ENCODE data around the gene SNRNP27.

SNRNP27 gene

GRCh38 chr2:69923116-69923515 is 29.4 kb downstream of the SNRNP27 start:
- H3K27me3 ChIP-seq (ENCODE audit: control insufficient read depth, insufficient read depth, low read length): no peaks in the 10 kb centered on the region
- no peaks in the 10 kb centered on the region for H3K4me1 ChIP-seq (ENCODE audit: control insufficient read depth, low read depth, low read length)
- H3K4me3 ChIP-seq (ENCODE audit: low read length): no peak overlapping the region
- H3K27ac ChIP-seq (ENCODE audit: low read length): no peak overlapping the region
- no peaks in the 10 kb centered on the region for H3K36me3 ChIP-seq (ENCODE audit: control insufficient read depth, low read depth, low read length)
- no peak overlapping the region for H3K9ac ChIP-seq (ENCODE audit: low read length)
- no peaks in the 10 kb centered on the region for H3K9me3 ChIP-seq (ENCODE audit: control insufficient read depth, low read depth, low read length)

GRCh38 chr2:69926849-69927515 is 33.2 kb downstream of the SNRNP27 start:
- Histone ChIP-seq H3K27ac (ENCODE audit: low read length) (no peak overlapping the region), H3K27me3 (ENCODE audit: control insufficient read depth, insufficient read depth, low read length) (no peaks in the 10 kb centered on the region), H3K4me3 (ENCODE audit: low read length) (no peak overlapping the region), H3K9ac (ENCODE audit: low read length) (no peak overlapping the region), H3K9me3 (ENCODE audit: control insufficient read depth, low read depth, low read length) (no peaks in the 10 kb centered on the region), H3K36me3 (ENCODE audit: control insufficient read depth, low read depth, low read length) (no peaks in the 10 kb centered on the region), H3K4me1 (ENCODE audit: control insufficient read depth, low read depth, low read length) (no peaks in the 10 kb centered on the region)

GRCh38 chr2:69931832-69932595 is 38.3 kb downstream of the SNRNP27 start:
- no peaks in the 10 kb centered on the region for H3K27me3 ChIP-seq (ENCODE audit: control insufficient read depth, insufficient read depth, low read length)
- H3K9ac ChIP-seq (ENCODE audit: low read length): no peak overlapping the region
- no peaks in the 10 kb centered on the region for H3K9me3 ChIP-seq (ENCODE audit: control insufficient read depth, low read depth, low read length)
- no peak overlapping the region for H3K4me3 ChIP-seq (ENCODE audit: low read length)
- no peak overlapping the region for H3K27ac ChIP-seq (ENCODE audit: low read length)
- H3K4me1 ChIP-seq (ENCODE audit: control insufficient read depth, low read depth, low read length): no peaks in the 10 kb centered on the region
- H3K36me3 ChIP-seq (ENCODE audit: control insufficient read depth, low read depth, low read length): no peaks in the 10 kb centered on the region

DNA sequence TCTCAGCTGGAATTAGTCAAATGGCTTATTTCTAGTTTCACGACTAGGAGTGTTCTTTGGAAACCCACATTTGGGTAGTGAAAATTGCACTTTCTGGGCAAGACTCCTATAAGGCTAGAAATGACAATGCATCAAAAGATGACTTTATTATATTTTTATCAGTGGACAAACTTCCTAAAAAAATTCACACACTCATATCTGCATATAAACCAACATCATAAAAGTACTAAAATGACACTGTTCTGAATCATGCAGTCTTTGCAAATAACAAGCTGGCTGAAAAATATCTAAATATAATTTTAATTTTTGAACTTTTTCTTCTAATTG is 38.8 kb downstream of the SNRNP27 start:
- Histone ChIP-seq H3K9ac (ENCODE audit: low read length) (no peak overlapping the region), H3K4me1 (ENCODE audit: control insufficient read depth, low read depth, low read length) (no peaks in the 10 kb centered on the region), H3K27ac (ENCODE audit: low read length) (no peak overlapping the region)

DNA sequence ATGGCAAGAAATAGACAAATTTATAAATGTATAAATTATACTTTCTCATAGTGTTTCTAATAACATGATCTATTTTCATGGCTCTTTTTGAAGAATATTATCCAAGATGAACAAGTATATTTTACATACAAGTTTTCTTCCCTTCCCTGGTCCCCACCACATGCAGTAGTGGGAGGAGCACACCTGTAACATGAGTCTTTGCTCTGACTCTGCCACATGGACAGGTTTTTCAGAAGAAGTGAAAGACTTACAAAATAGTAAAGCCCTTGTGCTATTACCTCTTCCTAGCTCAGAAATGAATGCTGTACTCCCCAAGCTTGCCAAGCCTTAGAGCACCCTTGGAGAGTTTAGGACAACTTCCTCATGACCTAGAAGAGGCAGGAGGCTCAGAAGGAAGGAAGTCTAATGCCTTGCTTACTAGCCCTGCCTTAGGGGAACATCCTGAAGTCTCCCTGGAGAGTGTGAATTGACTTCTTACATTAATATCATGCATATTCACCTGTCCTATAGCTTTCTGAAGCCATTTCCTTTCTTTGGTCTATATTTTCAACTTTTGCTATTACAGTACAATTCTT is 39.6 kb downstream of the SNRNP27 start:
- H3K27ac ChIP-seq (ENCODE audit: low read length): no peak overlapping the region
- no peak overlapping the region for H3K9ac ChIP-seq (ENCODE audit: low read length)
- H3K36me3 ChIP-seq (ENCODE audit: control insufficient read depth, low read depth, low read length): peaks cover 3% of the 10 kb centered on the region
- no peaks in the 10 kb centered on the region for H3K4me1 ChIP-seq (ENCODE audit: control insufficient read depth, low read depth, low read length)
- no peak overlapping the region for H3K4me3 ChIP-seq (ENCODE audit: low read length)
- H3K27me3 ChIP-seq (ENCODE audit: control insufficient read depth, insufficient read depth, low read length): no peaks in the 10 kb centered on the region
- H3K9me3 ChIP-seq (ENCODE audit: control insufficient read depth, low read depth, low read length): no peaks in the 10 kb centered on the region

More for the DNA sequence above, 38.8 kb downstream of the SNRNP27 start:
- Histone ChIP-seq H3K27me3 (ENCODE audit: control insufficient read depth, insufficient read depth, low read length) (no peaks in the 10 kb centered on the region), H3K9me3 (ENCODE audit: control insufficient read depth, low read depth, low read length) (no peaks in the 10 kb centered on the region), H3K4me3 (ENCODE audit: low read length) (no peak overlapping the region), H3K36me3 (ENCODE audit: control insufficient read depth, low read depth, low read length) (no peaks in the 10 kb centered on the region)

DNA sequence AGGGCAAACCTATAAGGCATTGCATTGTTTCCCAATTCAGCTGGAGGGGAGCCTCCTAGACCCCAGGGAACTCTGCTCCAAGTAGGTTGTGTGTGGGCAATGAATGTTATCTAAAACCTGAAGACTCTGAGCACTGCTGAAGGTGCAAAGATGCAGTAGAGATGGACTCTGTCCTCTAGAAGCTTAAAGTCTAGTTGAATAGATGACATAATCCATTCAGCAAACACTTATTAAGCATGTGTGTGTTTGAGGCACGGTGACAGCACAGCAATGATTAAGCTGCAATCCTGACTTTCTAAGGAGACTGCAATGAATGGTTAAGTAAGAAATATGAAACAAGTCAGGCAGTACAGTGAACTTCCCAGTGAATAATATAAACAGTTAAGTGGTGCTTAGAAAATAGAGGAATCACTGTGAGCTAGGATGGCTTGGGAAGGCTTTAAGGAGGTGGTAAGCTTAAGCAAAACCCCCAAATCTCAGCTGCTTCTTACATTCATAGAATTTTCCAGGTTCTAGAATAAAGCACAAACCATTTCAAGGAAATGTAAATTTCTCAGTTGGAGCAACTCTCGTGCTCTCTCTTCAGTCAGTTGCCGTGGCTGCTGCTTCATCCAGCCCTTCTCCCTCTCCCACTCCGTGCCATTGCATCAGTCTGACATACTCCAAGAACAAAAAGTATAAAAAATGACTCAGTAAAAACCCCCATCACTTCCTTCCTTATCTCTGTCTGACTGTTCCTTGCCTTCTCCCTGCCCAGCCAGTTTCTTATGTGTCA is 40.3 kb downstream of the SNRNP27 start:
- Histone ChIP-seq H3K36me3 (ENCODE audit: control insufficient read depth, low read depth, low read length) (peaks cover 5% of the 10 kb centered on the region), H3K27me3 (ENCODE audit: control insufficient read depth, insufficient read depth, low read length) (no peaks in the 10 kb centered on the region), H3K4me3 (ENCODE audit: low read length) (no peak overlapping the region), H3K27ac (ENCODE audit: low read length) (no peak overlapping the region), H3K9me3 (ENCODE audit: control insufficient read depth, low read depth, low read length) (no peaks in the 10 kb centered on the region), H3K4me1 (ENCODE audit: control insufficient read depth, low read depth, low read length) (no peaks in the 10 kb centered on the region), H3K9ac (ENCODE audit: low read length) (no peak overlapping the region)

- Histone ChIP-seq H3K4me3 (ENCODE audit: low read length) (no peak overlapping the region), H3K9ac (ENCODE audit: low read length) (no peak overlapping the region), H3K27ac (ENCODE audit: low read length) (no peak overlapping the region), H3K36me3 (ENCODE audit: control insufficient read depth, low read depth, low read length) (peaks cover 5% of the 10 kb centered on the region), H3K27me3 (ENCODE audit: control insufficient read depth, insufficient read depth, low read length) (no peaks in the 10 kb centered on the region), H3K4me1 (ENCODE audit: control insufficient read depth, low read depth, low read length) (no peaks in the 10 kb centered on the region), H3K9me3 (ENCODE audit: control insufficient read depth, low read depth, low read length) (no peaks in the 10 kb centered on the region)
Observed at GRCh38 chr2:69934614-69934908, 40.8 kb downstream of the SNRNP27 start.

GRCh38 chr2:69935011-69935410 is 41.3 kb downstream of the SNRNP27 start:
- Histone ChIP-seq H3K4me3 (ENCODE audit: low read length) (no peak overlapping the region), H3K4me1 (ENCODE audit: control insufficient read depth, low read depth, low read length) (no peaks in the 10 kb centered on the region), H3K36me3 (ENCODE audit: control insufficient read depth, low read depth, low read length) (peaks cover 5% of the 10 kb centered on the region), H3K27me3 (ENCODE audit: control insufficient read depth, insufficient read depth, low read length) (no peaks in the 10 kb centered on the region), H3K9me3 (ENCODE audit: control insufficient read depth, low read depth, low read length) (no peaks in the 10 kb centered on the region), H3K9ac (ENCODE audit: low read length) (no peak overlapping the region), H3K27ac (ENCODE audit: low read length) (no peak overlapping the region)

DNA sequence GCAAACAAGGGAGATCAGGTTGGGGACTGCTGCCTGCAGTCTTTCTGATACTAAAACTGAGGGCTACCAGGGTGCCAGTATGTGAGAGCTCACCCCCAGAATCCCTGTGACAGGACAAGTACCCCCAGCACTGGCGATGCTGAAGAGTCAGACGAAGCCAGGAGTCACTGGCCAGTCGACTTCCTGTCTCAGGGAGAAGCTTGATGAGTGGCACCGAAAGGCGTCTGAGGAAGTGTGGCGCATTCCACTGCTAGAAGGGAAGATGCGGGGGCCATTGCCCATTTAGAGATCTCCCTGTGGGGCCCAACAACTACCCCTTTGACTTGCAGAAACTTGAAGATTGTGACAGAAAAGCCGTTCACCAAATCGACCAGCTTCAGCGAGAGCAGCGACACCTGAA is 43.1 kb downstream of the SNRNP27 start:
- peaks cover 5% of the 10 kb centered on the region for H3K36me3 ChIP-seq (ENCODE audit: control insufficient read depth, low read depth, low read length)

GRCh38 chr2:69937968-69938367 is 44.2 kb downstream of the SNRNP27 start:
- Histone ChIP-seq H3K9me3 (ENCODE audit: control insufficient read depth, low read depth, low read length) (no peaks in the 10 kb centered on the region), H3K9ac (ENCODE audit: low read length) (no peak overlapping the region), H3K27me3 (ENCODE audit: control insufficient read depth, insufficient read depth, low read length) (no peaks in the 10 kb centered on the region), H3K4me3 (ENCODE audit: low read length) (no peak overlapping the region), H3K4me1 (ENCODE audit: control insufficient read depth, low read depth, low read length) (peaks cover 2% of the 10 kb centered on the region), H3K36me3 (ENCODE audit: control insufficient read depth, low read depth, low read length) (peaks cover 5% of the 10 kb centered on the region), H3K27ac (ENCODE audit: low read length) (no peak overlapping the region)

More for the DNA sequence above, 43.1 kb downstream of the SNRNP27 start:
- Histone ChIP-seq H3K4me1 (ENCODE audit: control insufficient read depth, low read depth, low read length) (no peaks in the 10 kb centered on the region), H3K27me3 (ENCODE audit: control insufficient read depth, insufficient read depth, low read length) (no peaks in the 10 kb centered on the region), H3K27ac (ENCODE audit: low read length) (no peak overlapping the region), H3K9ac (ENCODE audit: low read length) (no peak overlapping the region), H3K9me3 (ENCODE audit: control insufficient read depth, low read depth, low read length) (no peaks in the 10 kb centered on the region), H3K4me3 (ENCODE audit: low read length) (no peak overlapping the region)

- peaks cover 4% of the 10 kb centered on the region for H3K4me1 ChIP-seq (ENCODE audit: control insufficient read depth, low read depth, low read length)
- no peaks in the 10 kb centered on the region for H3K9me3 ChIP-seq (ENCODE audit: control insufficient read depth, low read depth, low read length)
- H3K36me3 ChIP-seq (ENCODE audit: control insufficient read depth, low read depth, low read length): peaks cover 5% of the 10 kb centered on the region
- H3K9ac ChIP-seq (ENCODE audit: low read length): no peak overlapping the region
- no peaks in the 10 kb centered on the region for H3K27me3 ChIP-seq (ENCODE audit: control insufficient read depth, insufficient read depth, low read length)
- H3K4me3 ChIP-seq (ENCODE audit: low read length): no peak overlapping the region
- no peak overlapping the region for H3K27ac ChIP-seq (ENCODE audit: low read length)
Observed at GRCh38 chr2:69939722-69940121, 46.0 kb downstream of the SNRNP27 start.
